ENCODE results near the gene CRMP1. TPM values are rescaled to one million over a fixed set of nuclear protein-coding genes. Genes with fewer than 3 reads are reported as not detected.

Gene CRMP1
- total RNA-seq, 4 donors from 2014 or later = 2.1 to 5.0 (median 4.7) TPM; not detected in 1

- peaks cover 0 to 66% (median 0%) of the 10 kb centered on the region in 3 donors for H3K36me3 ChIP-seq
Observed at GRCh38 chr4:5784960-5785611, 107.8 kb downstream of the CRMP1 start.

GRCh38 chr4:5784021-5784420 lies 108.9 kb downstream of the CRMP1 start:
- Histone ChIP-seq H3K27me3 (no peaks in the 10 kb centered on the region), H3K27ac (no peak overlapping the region), H3K9me3 (no peaks in the 10 kb centered on the region), H3K4me3 (no peak overlapping the region), H3K4me1 (no peaks in the 10 kb centered on the region), H3K36me3 (peaks cover 0 to 56% (median 0%) of the 10 kb centered on the region in 3 donors)
- TF ChIP-seq CTCF (IDR thresholded peaks at IDR 0.05) (no peak), POLR2A (IDR thresholded peaks at IDR 0.05) (no peak)
- DNase-seq = no peak
- intact Hi-C loops (cut with DNase I) = no loop called here
- 83 to 92% methylated on average over 6 of the region's 6 CpGs for WGBS, 2 donors

More at GRCh38 chr4:5784960-5785611, 107.8 kb downstream of the CRMP1 start:
- Histone ChIP-seq H3K4me1 (no peaks in the 10 kb centered on the region), H3K27me3 (no peaks in the 10 kb centered on the region), H3K9me3 (no peaks in the 10 kb centered on the region), H3K4me3 (no peak overlapping the region), H3K27ac (peak overlapping the region in 1 of 4 donors; percentile 22)
- intact Hi-C loops (cut with DNase I) = no loop called here
- DNase-seq = no peak
- TF ChIP-seq CTCF (IDR thresholded peaks at IDR 0.05) (no peak), POLR2A (IDR thresholded peaks at IDR 0.05) (no peak)
- 55 to 56% methylated on average over 4 of the region's 9 CpGs for WGBS, 2 donors

- TF ChIP-seq CTCF (IDR thresholded peaks at IDR 0.05) (no peak), POLR2A (IDR thresholded peaks at IDR 0.05) (no peak)
- no peak overlapping the region for H3K27ac ChIP-seq
- no peaks in the 10 kb centered on the region for H3K27me3 ChIP-seq
- H3K4me1 ChIP-seq = no peaks in the 10 kb centered on the region
- H3K9me3 ChIP-seq = no peaks in the 10 kb centered on the region
- H3K4me3 ChIP-seq = no peak overlapping the region
- intact Hi-C loops (cut with DNase I) = no loop called here
- H3K36me3 ChIP-seq = peaks cover 0 to 51% (median 0%) of the 10 kb centered on the region in 3 donors
- DNase-seq = no peak
- WGBS, 2 donors = 86 to 94% methylated on average over 7 to 13 of the region's 14 CpGs
Observed at GRCh38 chr4:5783486-5783885, 109.4 kb downstream of the CRMP1 start.

GRCh38 chr4:5782829-5783476 lies 109.9 kb downstream of the CRMP1 start:
- Histone ChIP-seq H3K36me3 (peaks cover 0 to 45% (median 0%) of the 10 kb centered on the region in 3 donors), H3K9me3 (no peaks in the 10 kb centered on the region), H3K27ac (no peak overlapping the region), H3K27me3 (no peaks in the 10 kb centered on the region), H3K4me1 (no peaks in the 10 kb centered on the region), H3K4me3 (no peak overlapping the region)
- intact Hi-C loops (cut with DNase I) = no loop called here
- no peak for TF ChIP-seq CTCF (IDR thresholded peaks at IDR 0.05)
- WGBS, 2 donors = 86 to 87% methylated on average over 6 of the region's 6 CpGs
- DNase-seq = no peak

- no peak for TF ChIP-seq POLR2A (IDR thresholded peaks at IDR 0.05)
- no peak for TF ChIP-seq CTCF (IDR thresholded peaks at IDR 0.05)
- H3K9me3 ChIP-seq = peaks cover 0 to 3% (median 0%) of the 10 kb centered on the region in 3 donors
- H3K27ac ChIP-seq = no peak overlapping the region
- DNase-seq = no peak
- H3K4me1 ChIP-seq = no peaks in the 10 kb centered on the region
- 74 to 82% methylated on average over 3 of the region's 3 CpGs for WGBS, 2 donors
- intact Hi-C loops (cut with DNase I) = no loop called here
- peaks cover 0 to 37% (median 0%) of the 10 kb centered on the region in 3 donors for H3K36me3 ChIP-seq
- H3K27me3 ChIP-seq = no peaks in the 10 kb centered on the region
- no peak overlapping the region for H3K4me3 ChIP-seq
Observed at GRCh38 chr4:5781691-5782090, 111.2 kb downstream of the CRMP1 start.
